OCI-LY1 (cell line): ENCODE data around the gene TMEM260.

Source experiments
- EZH2 ChIP-seq: fragments of 200-600 bp; sonication (generic), shearing (Covaris generic); IDR thresholded peaks from 2 replicates; pipeline ENCODE4 v1.8.0; 2017; ENCODE audit warnings: borderline replicate concordance, mixed run types, mild to moderate bottlenecking, antibody characterized with exemption, low read length, moderate library complexity, mixed read lengths
- TF ChIP-seq, protein P1 (sequence below): fragments of 200-600 bp; sonication (generic), shearing (Covaris generic); IDR thresholded peaks from 2 replicates; pipeline ENCODE4 v1.5.1; 2017; ENCODE audit warnings: mild to moderate bottlenecking, antibody characterized with exemption, low read length, moderate library complexity, mixed read lengths

DNA sequence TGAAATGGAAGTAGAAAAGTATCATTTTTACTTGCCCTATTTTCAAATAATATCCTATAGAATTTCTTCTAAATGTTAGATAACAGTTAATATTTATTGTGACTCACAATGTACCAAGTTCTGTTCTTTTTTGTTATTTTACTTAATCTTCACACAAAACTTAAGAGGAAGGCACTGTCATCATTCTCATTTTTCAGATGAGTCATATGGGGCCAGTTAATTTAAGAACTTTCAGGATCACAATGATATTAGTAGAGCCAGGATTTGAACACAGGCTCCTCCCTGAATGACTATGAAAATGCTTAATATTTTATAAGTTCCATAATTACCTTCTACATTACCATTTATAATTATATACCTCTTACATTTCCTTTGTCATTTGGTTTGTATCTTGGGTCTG lies 10.4 kb upstream of the TMEM260 start:
- TF ChIP-seq, protein P1, sequence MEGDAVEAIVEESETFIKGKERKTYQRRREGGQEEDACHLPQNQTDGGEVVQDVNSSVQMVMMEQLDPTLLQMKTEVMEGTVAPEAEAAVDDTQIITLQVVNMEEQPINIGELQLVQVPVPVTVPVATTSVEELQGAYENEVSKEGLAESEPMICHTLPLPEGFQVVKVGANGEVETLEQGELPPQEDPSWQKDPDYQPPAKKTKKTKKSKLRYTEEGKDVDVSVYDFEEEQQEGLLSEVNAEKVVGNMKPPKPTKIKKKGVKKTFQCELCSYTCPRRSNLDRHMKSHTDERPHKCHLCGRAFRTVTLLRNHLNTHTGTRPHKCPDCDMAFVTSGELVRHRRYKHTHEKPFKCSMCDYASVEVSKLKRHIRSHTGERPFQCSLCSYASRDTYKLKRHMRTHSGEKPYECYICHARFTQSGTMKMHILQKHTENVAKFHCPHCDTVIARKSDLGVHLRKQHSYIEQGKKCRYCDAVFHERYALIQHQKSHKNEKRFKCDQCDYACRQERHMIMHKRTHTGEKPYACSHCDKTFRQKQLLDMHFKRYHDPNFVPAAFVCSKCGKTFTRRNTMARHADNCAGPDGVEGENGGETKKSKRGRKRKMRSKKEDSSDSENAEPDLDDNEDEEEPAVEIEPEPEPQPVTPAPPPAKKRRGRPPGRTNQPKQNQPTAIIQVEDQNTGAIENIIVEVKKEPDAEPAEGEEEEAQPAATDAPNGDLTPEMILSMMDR, result no peak
- no peak for TF ChIP-seq EZH2
